HepG2 (cell line): Measurements from ENCODE around the gene ZNF84. TPM values are rescaled to one million over a fixed set of nuclear protein-coding genes. Genes with fewer than 3 reads are reported as not detected.

Experiments used
- AKAP8 ChIP-seq: sonication (generic); formaldehyde crosslinking; IDR thresholded peaks from 2 replicates; pipeline ENCODE4 v1.5.1; 2020; ENCODE audit warnings: mild to moderate bottlenecking, missing genetic modification reagents
- ARID2 ChIP-seq: sonication (generic); formaldehyde crosslinking; IDR thresholded peaks from 2 replicates; pipeline ENCODE4 v1.8.1; 2022; ENCODE audit warnings: mild to moderate bottlenecking, missing genetic modification reagents, borderline replicate concordance
- CCAR2 ChIP-seq: fragments of 200-400 bp; formaldehyde crosslinking; optimal IDR thresholded peaks from 2 replicates; pipeline ENCODE3; 2018; ENCODE audit warnings: low read depth, mild to moderate bottlenecking, low read length, moderate library complexity
- CHD2 ChIP-seq: IDR thresholded peaks from 2 replicates; pipeline ENCODE4 v1.6.1; 2011; ENCODE audit warnings: low read depth, low read length, improper control_type of control experiment
- FLYWCH1 ChIP-seq: sonication (generic); formaldehyde crosslinking; IDR thresholded peaks from 2 replicates; pipeline ENCODE4 v1.8.1; 2023; ENCODE audit warnings: mild to moderate bottlenecking, missing genetic modification reagents
- FOSL2 ChIP-seq: sonication (generic); formaldehyde crosslinking; IDR thresholded peaks from 2 replicates; pipeline ENCODE4 v1.4.0; 2020; ENCODE audit warnings: missing genetic modification reagents
- HNRNPLL ChIP-seq: fragments of 200-400 bp; formaldehyde crosslinking; IDR thresholded peaks from 2 replicates; pipeline ENCODE4 v1.6.1; 2017; ENCODE audit warnings: mild to moderate bottlenecking, low read depth, low read length; ENCODE audit not compliant: poor library complexity, severe bottlenecking
- MED8 ChIP-seq: sonication (generic); formaldehyde crosslinking; IDR thresholded peaks from 2 replicates; pipeline ENCODE4 v1.8.1; 2023; ENCODE audit warnings: mild to moderate bottlenecking, missing genetic modification reagents; ENCODE audit not compliant: insufficient replicate concordance
- NFE2L2 ChIP-seq: fragments of 150-350 bp; IDR thresholded peaks from 2 replicates; pipeline ENCODE4 v1.6.1; 2014; ENCODE audit warnings: low read length
- PCBP1 ChIP-seq: fragments of 200-400 bp; formaldehyde crosslinking; IDR thresholded peaks from 2 replicates; pipeline ENCODE4 v1.6.1; 2017; ENCODE audit warnings: mild to moderate bottlenecking, low read depth, low read length, borderline replicate concordance
- PPARG ChIP-seq: conservative IDR thresholded peaks from 2 replicates; pipeline ENCODE4 v1.6.1; 2016; ENCODE audit warnings: missing biosample characterization, missing genetic modification reagents
- RAD51 ChIP-seq: fragments of 450-650 bp; IDR thresholded peaks from 2 replicates; pipeline ENCODE4 v1.6.1; 2016; ENCODE audit warnings: borderline replicate concordance
- TGIF2 ChIP-seq: IDR thresholded peaks from 2 replicates; pipeline ENCODE4 v1.6.1; 2016; ENCODE audit warnings: control low read depth, missing compliant biosample characterization
- TRIM22 ChIP-seq: fragments of 450-650 bp; IDR thresholded peaks from 2 replicates; pipeline ENCODE4 v1.6.1; 2017
- TSC22D2 ChIP-seq: sonication (generic); formaldehyde crosslinking; IDR thresholded peaks from 2 replicates; pipeline ENCODE4 v1.5.1; 2020; ENCODE audit warnings: missing genetic modification reagents, mild to moderate bottlenecking, borderline replicate concordance
- ZMAT3 ChIP-seq: sonication (generic); formaldehyde crosslinking; conservative IDR thresholded peaks from 2 replicates; pipeline ENCODE4 v1.7.0; 2021; ENCODE audit warnings: missing genetic modification reagents
- ZNF282 ChIP-seq: fragments of 450-650 bp; IDR thresholded peaks from 2 replicates; pipeline ENCODE4 v1.6.1; 2018; ENCODE audit not compliant: partially characterized antibody
- ZNF564 ChIP-seq: sonication (generic); formaldehyde crosslinking; IDR thresholded peaks from 2 replicates; pipeline ENCODE4 v1.8.1; 2023; ENCODE audit warnings: mild to moderate bottlenecking, missing genetic modification reagents
- ZNF615 ChIP-seq: sonication (generic); formaldehyde crosslinking; IDR thresholded peaks from 2 replicates; pipeline ENCODE4 v1.5.0; 2020; ENCODE audit warnings: mild to moderate bottlenecking, missing genetic modification reagents, borderline replicate concordance
- ZNF75D ChIP-seq: sonication (generic); formaldehyde crosslinking; IDR thresholded peaks from 2 replicates; pipeline ENCODE4 v1.8.1; 2023; ENCODE audit warnings: missing genetic modification reagents, mild to moderate bottlenecking, borderline replicate concordance
- ZNF879 ChIP-seq: sonication (generic); formaldehyde crosslinking; IDR thresholded peaks from 2 replicates; pipeline ENCODE4 v1.8.1; 2023; ENCODE audit warnings: missing genetic modification reagents
- ZNF891 ChIP-seq: sonication (generic); formaldehyde crosslinking; IDR thresholded peaks from 2 replicates; pipeline ENCODE4 v1.5.0; 2020; ENCODE audit warnings: mild to moderate bottlenecking, missing genetic modification reagents
- polyA plus RNA-seq, 8 experiments: library from polyadenylated mRNA; depleted of rRNA in 3 of 8; stranded (reverse) in 7 of 8; unstranded in 1 of 8; fragments of >200 nt; fragmentation: Illumina TruSeq in 4 of 8; extraction: Trizol in 4 of 8; gene quantifications; 2 replicates each; pipeline versions ENCODE4 v1.2.1 to v1.2.3, GENCODE V29; 2011 to 2016; ENCODE audit warnings: low read depth in 4 of 8, missing spikeins in 1 of 8, mixed read lengths in 1 of 8; ENCODE audit not compliant: insufficient read depth in 1 of 8
- total RNA-seq, 5 experiments: library from RNA; depleted of rRNA; stranded (reverse); fragments of >200 nt; fragmentation: Illumina TruSeq; extraction: Trizol; gene quantifications; 2 replicates each; pipeline ENCODE4 v1.2.3, GENCODE V29; 2016; ENCODE audit warnings: low read depth in 1 of 5
- TF ChIP-seq, protein P1 (sequence below): sonication (generic); formaldehyde crosslinking; IDR thresholded peaks from 2 replicates; pipeline ENCODE4 v1.4.0; 2020; ENCODE audit warnings: mild to moderate bottlenecking, missing genetic modification reagents
- TF ChIP-seq, protein P2 (sequence below): sonication (generic); formaldehyde crosslinking; IDR thresholded peaks from 2 replicates; pipeline ENCODE4 v1.5.0; 2020; ENCODE audit warnings: missing genetic modification reagents
- TF ChIP-seq, protein P3 (sequence below): sonication (generic); formaldehyde crosslinking; IDR thresholded peaks from 2 replicates; pipeline ENCODE4 v1.4.0; 2020; ENCODE audit warnings: low read depth, mild to moderate bottlenecking, missing genetic modification reagents

ZNF84 gene
- total and polyA plus RNA-seq, 2 of the 13 experiments (the other 11 are each of a cell fraction or from before 2014, with no cell fraction given) = 15.5 to 21.8 TPM

GRCh38 chr12:133037207-133038005 lies at the start of gene ZNF84 (continued):
- peak; percentile 37; the same call in 1 of the 2 replicates for TF ChIP-seq ARID2
- TF ChIP-seq, protein P1, sequence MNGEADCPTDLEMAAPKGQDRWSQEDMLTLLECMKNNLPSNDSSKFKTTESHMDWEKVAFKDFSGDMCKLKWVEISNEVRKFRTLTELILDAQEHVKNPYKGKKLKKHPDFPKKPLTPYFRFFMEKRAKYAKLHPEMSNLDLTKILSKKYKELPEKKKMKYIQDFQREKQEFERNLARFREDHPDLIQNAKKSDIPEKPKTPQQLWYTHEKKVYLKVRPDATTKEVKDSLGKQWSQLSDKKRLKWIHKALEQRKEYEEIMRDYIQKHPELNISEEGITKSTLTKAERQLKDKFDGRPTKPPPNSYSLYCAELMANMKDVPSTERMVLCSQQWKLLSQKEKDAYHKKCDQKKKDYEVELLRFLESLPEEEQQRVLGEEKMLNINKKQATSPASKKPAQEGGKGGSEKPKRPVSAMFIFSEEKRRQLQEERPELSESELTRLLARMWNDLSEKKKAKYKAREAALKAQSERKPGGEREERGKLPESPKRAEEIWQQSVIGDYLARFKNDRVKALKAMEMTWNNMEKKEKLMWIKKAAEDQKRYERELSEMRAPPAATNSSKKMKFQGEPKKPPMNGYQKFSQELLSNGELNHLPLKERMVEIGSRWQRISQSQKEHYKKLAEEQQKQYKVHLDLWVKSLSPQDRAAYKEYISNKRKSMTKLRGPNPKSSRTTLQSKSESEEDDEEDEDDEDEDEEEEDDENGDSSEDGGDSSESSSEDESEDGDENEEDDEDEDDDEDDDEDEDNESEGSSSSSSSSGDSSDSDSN (CRISPR knock-in tag) = peak; percentile 95
- TF ChIP-seq ZNF75D (CRISPR knock-in tag) = no peak
- TF ChIP-seq ZNF891 (CRISPR knock-in tag) = no peak
- TF ChIP-seq AKAP8 (CRISPR knock-in tag) = no peak
- TF ChIP-seq ZNF564 (CRISPR knock-in tag) = 0 out of 2 replicates have a peak, but pooled peaks have one; percentile 13
- TF ChIP-seq HNRNPLL = peak; percentile 91
- TF ChIP-seq TGIF2 (CRISPR knock-in tag) = 0 out of 2 replicates have a peak, but pooled peaks have one; percentile 67
- TF ChIP-seq PPARG = peak; percentile 44; the same call in 1 of the 2 replicates
- TF ChIP-seq, protein P2, sequence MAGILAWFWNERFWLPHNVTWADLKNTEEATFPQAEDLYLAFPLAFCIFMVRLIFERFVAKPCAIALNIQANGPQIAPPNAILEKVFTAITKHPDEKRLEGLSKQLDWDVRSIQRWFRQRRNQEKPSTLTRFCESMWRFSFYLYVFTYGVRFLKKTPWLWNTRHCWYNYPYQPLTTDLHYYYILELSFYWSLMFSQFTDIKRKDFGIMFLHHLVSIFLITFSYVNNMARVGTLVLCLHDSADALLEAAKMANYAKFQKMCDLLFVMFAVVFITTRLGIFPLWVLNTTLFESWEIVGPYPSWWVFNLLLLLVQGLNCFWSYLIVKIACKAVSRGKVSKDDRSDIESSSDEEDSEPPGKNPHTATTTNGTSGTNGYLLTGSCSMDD (CRISPR knock-in tag) = peak; percentile 59; the same call in 1 of the 2 replicates
- TF ChIP-seq ZNF282 = no peak
- TF ChIP-seq CCAR2 = no peak
- peak; percentile 40; the same call in 1 of the 2 replicates for TF ChIP-seq CHD2
- no peak for TF ChIP-seq TRIM22
- TF ChIP-seq ZMAT3 (CRISPR knock-in tag) = peak; percentile 75; the same call in 1 of the 2 replicates
- no peak for TF ChIP-seq ZNF615 (CRISPR knock-in tag)
- TF ChIP-seq RAD51 = peak; percentile 96
- TF ChIP-seq, protein P3, sequence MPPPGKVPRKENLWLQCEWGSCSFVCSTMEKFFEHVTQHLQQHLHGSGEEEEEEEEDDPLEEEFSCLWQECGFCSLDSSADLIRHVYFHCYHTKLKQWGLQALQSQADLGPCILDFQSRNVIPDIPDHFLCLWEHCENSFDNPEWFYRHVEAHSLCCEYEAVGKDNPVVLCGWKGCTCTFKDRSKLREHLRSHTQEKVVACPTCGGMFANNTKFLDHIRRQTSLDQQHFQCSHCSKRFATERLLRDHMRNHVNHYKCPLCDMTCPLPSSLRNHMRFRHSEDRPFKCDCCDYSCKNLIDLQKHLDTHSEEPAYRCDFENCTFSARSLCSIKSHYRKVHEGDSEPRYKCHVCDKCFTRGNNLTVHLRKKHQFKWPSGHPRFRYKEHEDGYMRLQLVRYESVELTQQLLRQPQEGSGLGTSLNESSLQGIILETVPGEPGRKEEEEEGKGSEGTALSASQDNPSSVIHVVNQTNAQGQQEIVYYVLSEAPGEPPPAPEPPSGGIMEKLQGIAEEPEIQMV = peak; percentile 73
- no peak for TF ChIP-seq PCBP1
- peak; percentile 43; the same call in 1 of the 2 replicates for TF ChIP-seq FOSL2 (CRISPR knock-in tag)
- TF ChIP-seq NFE2L2 = no peak
- peak; percentile 79; the same call in 1 of the 2 replicates for TF ChIP-seq TSC22D2 (CRISPR knock-in tag)
- TF ChIP-seq ZNF879 = no peak
- 0 out of 2 replicates have a peak, but pooled peaks have one; percentile 73 for TF ChIP-seq FLYWCH1 (CRISPR knock-in tag)
- TF ChIP-seq MED8 (CRISPR knock-in tag) = peak; percentile 30
